ENCODE results near the gene CLSTN2. TPM values are rescaled to one million over a fixed set of nuclear protein-coding genes. Genes with fewer than 3 reads are reported as not detected.

The CLSTN2 gene
- polyA plus RNA-seq, 1 donor from 2014 or later: not detected

- H3K4me3 Mint-ChIP-seq: no peak overlapping the region
- no peaks in the 10 kb centered on the region for H3K9me3 Mint-ChIP-seq
- H3K36me3 Mint-ChIP-seq: no peaks in the 10 kb centered on the region
- H3K27me3 Mint-ChIP-seq: peaks cover 8% of the 10 kb centered on the region
- no peak overlapping the region for H3K27ac Mint-ChIP-seq
- H3K4me1 Mint-ChIP-seq: peaks cover 0 to 2% (median 0%) of the 10 kb centered on the region in 3 donors
Observed at GRCh38 chr3:140574375-140574774, 639.4 kb downstream of the CLSTN2 start.

DNA sequence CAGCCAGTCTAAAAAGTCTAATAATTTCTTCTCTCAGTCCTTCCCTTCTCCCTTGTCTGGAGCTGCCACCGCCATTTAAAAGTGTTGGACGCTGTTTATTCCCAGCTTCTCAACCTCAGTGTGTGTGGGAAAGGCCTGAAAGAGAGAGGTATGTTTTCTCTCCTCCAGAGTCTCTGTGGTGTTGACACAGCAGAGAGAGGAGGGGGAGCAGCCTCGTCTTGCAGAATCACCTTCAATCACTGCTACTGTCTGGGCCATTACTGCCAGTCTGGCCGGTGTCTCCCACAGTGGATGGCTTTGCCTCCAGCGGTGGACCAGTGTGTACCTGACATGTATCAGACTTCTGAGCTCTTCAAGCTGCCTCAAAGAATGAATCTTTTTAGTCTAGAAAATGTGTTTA is 641.5 kb downstream of the CLSTN2 start:
- Mint-ChIP-seq H3K9me3 (no peaks in the 10 kb centered on the region), H3K4me3 (no peak overlapping the region), H3K4me1 (peaks cover 0 to 2% (median 0%) of the 10 kb centered on the region in 3 donors), H3K27ac (no peak overlapping the region), H3K27me3 (peaks cover 8% of the 10 kb centered on the region), H3K36me3 (no peaks in the 10 kb centered on the region)

GRCh38 chr3:140577911-140578310 is 642.9 kb downstream of the CLSTN2 start:
- H3K27me3 Mint-ChIP-seq: peaks cover 8% of the 10 kb centered on the region
- H3K9me3 Mint-ChIP-seq: no peaks in the 10 kb centered on the region
- H3K4me1 Mint-ChIP-seq: peaks cover 0 to 2% (median 0%) of the 10 kb centered on the region in 3 donors
- H3K4me3 Mint-ChIP-seq: no peak overlapping the region
- H3K36me3 Mint-ChIP-seq: no peaks in the 10 kb centered on the region
- H3K27ac Mint-ChIP-seq: peak overlapping the region in 1 of 3 donors; percentile 18

DNA sequence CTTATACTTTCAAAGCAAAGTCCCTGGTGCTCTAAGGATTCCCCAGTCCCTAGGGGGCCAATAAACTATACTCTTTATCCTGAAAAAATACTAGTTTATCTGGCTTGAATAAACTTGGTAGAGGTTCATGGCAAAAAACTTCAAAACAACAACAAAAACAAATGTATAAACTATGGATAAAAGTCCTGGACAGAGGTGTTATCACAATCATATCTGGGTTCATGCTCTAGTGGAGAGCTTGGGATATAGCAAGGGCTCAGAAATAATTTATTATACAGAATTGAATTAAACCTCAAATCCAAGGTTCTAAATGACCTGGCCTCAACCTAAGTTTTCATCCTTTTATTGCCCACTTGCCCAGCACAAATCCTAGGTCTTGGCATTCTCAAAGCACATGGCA is 644.3 kb downstream of the CLSTN2 start:
- Mint-ChIP-seq H3K4me1 (peaks cover 0 to 2% (median 0%) of the 10 kb centered on the region in 3 donors), H3K36me3 (no peaks in the 10 kb centered on the region)

DNA sequence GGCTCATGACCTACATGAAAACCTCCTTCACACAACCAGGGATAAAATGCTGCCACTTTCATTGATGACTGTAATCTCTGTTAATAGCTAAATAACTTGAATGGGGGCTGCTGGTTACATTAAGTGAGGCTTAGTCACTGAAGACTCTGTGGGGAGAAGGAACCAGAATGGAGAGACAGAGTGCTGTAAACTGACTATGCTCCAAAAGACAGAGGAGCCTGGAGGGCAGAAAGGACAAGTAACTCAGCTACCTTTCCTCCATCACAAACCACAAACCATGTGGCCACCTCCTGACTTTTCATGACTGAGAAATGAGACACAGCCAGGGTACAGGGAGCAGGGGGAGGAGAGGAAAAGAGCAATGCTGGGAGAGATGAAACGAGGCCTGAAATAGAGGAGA is 645.8 kb downstream of the CLSTN2 start:
- Mint-ChIP-seq H3K4me3 (no peak overlapping the region), H3K4me1 (no peaks in the 10 kb centered on the region), H3K27me3 (peaks cover 10% of the 10 kb centered on the region), H3K36me3 (no peaks in the 10 kb centered on the region), H3K9me3 (no peaks in the 10 kb centered on the region), H3K27ac (no peak overlapping the region)

More for the DNA sequence above, 644.3 kb downstream of the CLSTN2 start:
- Mint-ChIP-seq H3K27me3 (peaks cover 10% of the 10 kb centered on the region), H3K27ac (no peak overlapping the region), H3K4me3 (no peak overlapping the region), H3K9me3 (no peaks in the 10 kb centered on the region)

GRCh38 chr3:140584549-140584948 is 649.6 kb downstream of the CLSTN2 start:
- Mint-ChIP-seq H3K36me3 (no peaks in the 10 kb centered on the region), H3K27me3 (peaks cover 6% of the 10 kb centered on the region), H3K4me1 (no peaks in the 10 kb centered on the region), H3K9me3 (peaks cover 0 to 1% (median 0%) of the 10 kb centered on the region in 3 donors), H3K4me3 (no peak overlapping the region), H3K27ac (no peak overlapping the region)

GRCh38 chr3:140585828-140586227 is 650.8 kb downstream of the CLSTN2 start:
- Mint-ChIP-seq H3K27me3 (peaks cover 6% of the 10 kb centered on the region), H3K36me3 (no peaks in the 10 kb centered on the region), H3K4me3 (no peak overlapping the region), H3K4me1 (no peaks in the 10 kb centered on the region), H3K9me3 (peaks cover 0 to 1% (median 0%) of the 10 kb centered on the region in 3 donors), H3K27ac (no peak overlapping the region)

DNA sequence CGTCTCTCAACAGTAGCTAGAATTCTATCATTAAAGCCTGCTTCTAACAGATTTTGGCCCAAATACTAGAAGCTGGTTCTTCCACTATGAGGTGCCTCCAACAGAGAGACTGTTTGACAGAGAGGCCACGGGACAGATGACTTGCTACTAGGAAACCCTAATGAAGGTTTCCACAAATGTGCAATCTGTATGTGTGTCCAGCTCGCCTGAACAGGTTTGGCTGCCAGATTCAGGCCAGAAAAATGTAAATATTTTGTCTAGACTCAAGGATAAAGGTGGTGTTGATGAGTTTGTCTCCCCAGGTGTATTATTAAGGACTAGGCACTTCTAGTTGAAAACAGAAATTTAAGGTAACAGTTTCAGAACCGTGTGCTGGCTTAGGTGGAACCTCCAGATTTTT is 651.3 kb downstream of the CLSTN2 start:
- H3K4me1 Mint-ChIP-seq: no peaks in the 10 kb centered on the region
- peaks cover 6% of the 10 kb centered on the region for H3K27me3 Mint-ChIP-seq
- H3K36me3 Mint-ChIP-seq: no peaks in the 10 kb centered on the region
- no peak overlapping the region for H3K4me3 Mint-ChIP-seq
- H3K9me3 Mint-ChIP-seq: peaks cover 0 to 1% (median 0%) of the 10 kb centered on the region in 3 donors
- H3K27ac Mint-ChIP-seq: no peak overlapping the region

DNA sequence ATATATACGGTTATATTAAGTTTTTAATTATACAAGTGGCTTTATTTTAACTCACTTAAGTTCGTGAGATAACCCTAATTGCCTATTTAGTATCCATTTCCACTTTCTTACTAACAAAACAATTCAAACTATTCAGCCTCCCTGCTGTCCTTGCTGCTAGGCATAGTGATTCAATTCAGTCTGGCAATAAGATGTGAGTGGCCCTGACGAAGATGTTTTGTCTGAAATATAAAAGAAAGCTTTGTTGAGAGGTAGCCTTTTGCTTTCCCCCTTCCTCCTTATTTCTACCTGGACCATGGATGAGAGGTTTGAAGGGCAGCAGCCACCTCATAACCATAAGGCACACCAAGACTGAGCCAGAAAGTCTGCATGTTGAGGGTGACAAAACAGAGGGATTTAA is 653.6 kb downstream of the CLSTN2 start:
- no peak overlapping the region for H3K4me3 Mint-ChIP-seq
- no peaks in the 10 kb centered on the region for H3K4me1 Mint-ChIP-seq
- H3K9me3 Mint-ChIP-seq: peaks cover 0 to 1% (median 0%) of the 10 kb centered on the region in 3 donors
- no peak overlapping the region for H3K27ac Mint-ChIP-seq
- peaks cover 6% of the 10 kb centered on the region for H3K27me3 Mint-ChIP-seq
- no peaks in the 10 kb centered on the region for H3K36me3 Mint-ChIP-seq

- Mint-ChIP-seq H3K4me3 (no peak overlapping the region), H3K9me3 (no peaks in the 10 kb centered on the region), H3K36me3 (no peaks in the 10 kb centered on the region), H3K27me3 (no peaks in the 10 kb centered on the region), H3K27ac (no peak overlapping the region), H3K4me1 (no peaks in the 10 kb centered on the region)
Observed at GRCh38 chr3:140593766-140594165, 658.8 kb downstream of the CLSTN2 start.

- no peaks in the 10 kb centered on the region for H3K36me3 Mint-ChIP-seq
- H3K4me3 Mint-ChIP-seq: no peak overlapping the region
- no peak overlapping the region for H3K27ac Mint-ChIP-seq
- no peaks in the 10 kb centered on the region for H3K9me3 Mint-ChIP-seq
- H3K4me1 Mint-ChIP-seq: no peaks in the 10 kb centered on the region
- no peaks in the 10 kb centered on the region for H3K27me3 Mint-ChIP-seq
Observed at GRCh38 chr3:140595295-140595694, 660.3 kb downstream of the CLSTN2 start.

- H3K27ac Mint-ChIP-seq: no peak overlapping the region
Observed at GRCh38 chr3:140597364-140597763, 662.4 kb downstream of the CLSTN2 start.

GRCh38 chr3:140597792-140598191 is 662.8 kb downstream of the CLSTN2 start:
- Mint-ChIP-seq H3K4me3 (no peak overlapping the region), H3K27ac (no peak overlapping the region), H3K27me3 (no peaks in the 10 kb centered on the region), H3K9me3 (no peaks in the 10 kb centered on the region), H3K36me3 (no peaks in the 10 kb centered on the region), H3K4me1 (peaks cover 0 to 2% (median 0%) of the 10 kb centered on the region in 3 donors)

More at GRCh38 chr3:140597364-140597763, 662.4 kb downstream of the CLSTN2 start:
- Mint-ChIP-seq H3K4me3 (no peak overlapping the region), H3K4me1 (peaks cover 0 to 2% (median 0%) of the 10 kb centered on the region in 3 donors), H3K27me3 (no peaks in the 10 kb centered on the region), H3K9me3 (no peaks in the 10 kb centered on the region), H3K36me3 (no peaks in the 10 kb centered on the region)

- Mint-ChIP-seq H3K27ac (no peak overlapping the region), H3K36me3 (no peaks in the 10 kb centered on the region), H3K27me3 (no peaks in the 10 kb centered on the region), H3K4me1 (peaks cover 0 to 2% (median 0%) of the 10 kb centered on the region in 3 donors), H3K9me3 (no peaks in the 10 kb centered on the region), H3K4me3 (no peak overlapping the region)
Observed at GRCh38 chr3:140599009-140599408, 664.0 kb downstream of the CLSTN2 start.

DNA sequence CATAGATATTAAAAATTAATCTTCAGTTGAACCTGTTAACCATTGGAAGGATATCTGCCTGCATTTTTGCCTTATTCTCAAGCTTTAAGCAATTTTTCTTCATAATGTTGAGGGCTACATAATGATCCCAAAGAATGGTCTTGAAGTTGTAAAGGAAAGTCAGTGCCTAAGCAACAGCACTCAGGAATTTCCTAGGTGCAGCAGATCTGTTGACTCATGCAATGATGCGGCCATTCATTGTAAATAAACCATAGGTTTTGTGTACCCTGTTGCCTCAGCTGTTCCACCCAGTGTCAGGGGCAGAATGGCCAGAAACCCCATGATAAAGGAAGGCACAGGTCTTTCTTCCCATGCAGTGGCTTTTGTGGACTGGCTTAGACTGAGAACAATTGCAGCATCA is 664.5 kb downstream of the CLSTN2 start:
- no peak overlapping the region for H3K4me3 Mint-ChIP-seq

DNA sequence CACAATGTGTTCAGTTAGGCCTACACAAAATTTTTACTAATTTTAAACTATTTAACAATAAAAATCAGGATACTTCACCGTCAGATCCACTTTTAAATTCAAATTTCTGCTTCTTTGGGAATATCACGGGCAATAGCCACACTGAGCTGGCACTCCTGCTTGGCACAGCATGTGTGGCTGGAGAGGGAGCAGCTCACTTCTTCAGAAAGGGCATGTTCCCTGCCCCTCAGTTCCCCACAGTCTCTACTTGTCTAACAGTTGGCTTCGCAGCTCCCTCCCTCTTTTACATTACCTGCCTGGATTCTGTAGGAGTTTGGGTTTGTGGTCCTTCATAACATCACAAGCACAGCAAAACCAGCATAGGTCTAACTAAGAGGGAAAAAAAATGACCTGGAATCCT is 666.9 kb downstream of the CLSTN2 start:
- H3K9me3 Mint-ChIP-seq: no peaks in the 10 kb centered on the region
- H3K36me3 Mint-ChIP-seq: no peaks in the 10 kb centered on the region
- H3K27ac Mint-ChIP-seq: no peak overlapping the region
- peaks cover 2% of the 10 kb centered on the region for H3K27me3 Mint-ChIP-seq
- H3K4me3 Mint-ChIP-seq: no peak overlapping the region
- H3K4me1 Mint-ChIP-seq: peaks cover 0 to 2% (median 0%) of the 10 kb centered on the region in 3 donors

More for the DNA sequence above, 664.5 kb downstream of the CLSTN2 start:
- no peaks in the 10 kb centered on the region for H3K27me3 Mint-ChIP-seq
- no peaks in the 10 kb centered on the region for H3K9me3 Mint-ChIP-seq
- H3K4me1 Mint-ChIP-seq: peaks cover 0 to 2% (median 0%) of the 10 kb centered on the region in 3 donors
- no peaks in the 10 kb centered on the region for H3K36me3 Mint-ChIP-seq
- H3K27ac Mint-ChIP-seq: no peak overlapping the region
